ENCODE data around the gene MRGPRD. TPM values are rescaled to one million over a fixed set of nuclear protein-coding genes. Genes with fewer than 3 reads are reported as not detected.

MRGPRD gene
- total RNA-seq, 1 experiment from 2014 or later = not detected

DNA sequence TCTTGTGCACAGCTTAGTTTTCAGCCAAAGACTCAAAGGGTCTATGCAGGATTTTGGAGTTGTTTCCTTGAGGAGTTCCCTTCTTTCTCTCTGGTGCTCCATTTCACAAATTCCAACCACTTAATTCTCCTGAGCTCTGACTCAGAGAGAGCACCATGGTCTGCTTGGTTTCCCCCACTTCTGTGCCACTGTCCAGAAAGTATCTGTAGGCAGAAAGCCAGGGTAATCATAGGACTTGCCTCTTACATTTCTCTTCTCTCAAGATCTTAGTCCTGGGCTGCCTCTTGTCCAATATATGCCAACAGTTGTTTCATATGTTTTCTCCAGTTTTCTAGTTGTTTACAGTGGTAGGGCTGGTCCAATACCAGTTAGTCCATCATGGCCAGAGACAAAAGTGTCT lies 6.4 kb upstream of the MRGPRD start:
- H2AFZ ChIP-seq (ENCODE audit: low read depth, low read length, poor library complexity, severe bottlenecking) = no peak overlapping the region
- ATAC-seq (no peak), DNase-seq (ENCODE audit: low read depth, low spot score) (no peak)
- ChIA-PET CTCF (no interaction called here), POLR2A (no interaction called here), RAD21 (ENCODE audit: low non-redundant PET in 1 of 2, low total read pairs in 2 of 2, uncharacterized antibody in 2 of 2, unreplicated experiment in 2 of 2) (no interaction called here)
- no TSS peak for BruUV-seq (replicated peaks)
- no peaks in the 10 kb centered on the region for H3K79me2 ChIP-seq (ENCODE audit: insufficient read depth, low read length)
- no peak overlapping the region for H3K27ac ChIP-seq (ENCODE audit: low read depth, low read length)
- H3K9ac ChIP-seq (ENCODE audit: low read length) = no peak overlapping the region
- no peaks in the 10 kb centered on the region for H3K9me2 ChIP-seq (ENCODE audit: insufficient read depth)
- H3K4me1 ChIP-seq (ENCODE audit: control insufficient read depth in 1 of 2, insufficient read depth in 2 of 2, low read length in 2 of 2) = no peaks in the 10 kb centered on the region
- TF ChIP-seq MAX (IDR thresholded peaks at IDR 0.05) (no peak), YY1 (IDR thresholded peaks at IDR 0.05; ENCODE audit: extremely low read depth, insufficient replicate concordance, low read depth, low read length) (no peak), EGR1 (IDR thresholded peaks at IDR 0.05; ENCODE audit: low read depth) (no peak), CEBPB (IDR thresholded peaks at IDR 0.05; ENCODE audit: low read depth) (no peak), TCF7L2 (IDR thresholded peaks at IDR 0.05; ENCODE audit: borderline replicate concordance, extremely low read depth, insufficient read depth, insufficient read length) (no peak)
- H3K36me3 ChIP-seq (ENCODE audit: control insufficient read depth in 1 of 2, insufficient read depth in 2 of 2, low read length in 2 of 2) = no peaks in the 10 kb centered on the region
- H3K27me3 ChIP-seq (ENCODE audit: insufficient read depth, low read length) = no peaks in the 10 kb centered on the region
- H3K9me3 ChIP-seq (ENCODE audit: control insufficient read depth in 1 of 2, insufficient read depth in 1 of 2, low read depth in 1 of 2, low read length in 2 of 2) = peaks cover 0 to 2% of the 10 kb centered on the region in 2 experiments; a peak in 2 of 4 replicates
- no peaks in the 10 kb centered on the region for H4K20me1 ChIP-seq (ENCODE audit: insufficient read depth)
- no peak overlapping the region for H3K4me2 ChIP-seq (ENCODE audit: low read length)
- intact Hi-C loops (cut with micrococcal nuclease) = no loop called here
- no peak overlapping the region for H3K4me3 ChIP-seq (replicated peaks in 1 of 2; ENCODE audit: low read depth in 1 of 2, low read length in 2 of 2)

DNA sequence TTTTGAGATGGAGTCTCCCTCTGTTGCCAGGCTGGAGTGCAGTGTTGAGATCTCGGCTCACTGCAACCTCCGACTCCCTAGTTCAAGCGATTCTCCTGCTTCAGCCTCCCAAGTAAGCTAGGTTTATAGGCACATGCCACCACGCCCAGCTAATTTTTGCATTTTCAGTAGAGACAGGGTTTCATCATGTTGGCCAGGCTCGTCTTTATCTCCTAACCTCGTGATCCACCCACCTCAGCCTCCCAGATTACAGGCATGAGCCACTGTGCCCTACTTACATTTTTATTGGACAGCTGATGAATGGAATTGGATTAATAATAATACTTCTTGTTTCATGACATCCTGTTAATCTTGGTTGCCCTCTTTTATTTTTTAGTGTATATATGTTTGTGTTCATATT lies 3.0 kb upstream of the MRGPRD start:
- peaks cover 0 to 3% of the 10 kb centered on the region in 2 experiments; a peak in 2 of 4 replicates for H3K9me3 ChIP-seq (ENCODE audit: control insufficient read depth in 1 of 2, insufficient read depth in 1 of 2, low read depth in 1 of 2, low read length in 2 of 2)
- POLR2A ChIA-PET = no interaction called here
- no peak overlapping the region for H3K4me3 ChIP-seq (replicated peaks in 1 of 2; ENCODE audit: low read depth in 1 of 2, low read length in 2 of 2)
- BruUV-seq (replicated peaks) = no TSS peak
- RAD21 ChIA-PET (ENCODE audit: low non-redundant PET in 1 of 2, low total read pairs in 2 of 2, uncharacterized antibody in 2 of 2, unreplicated experiment in 2 of 2) = no interaction called here
- no peaks in the 10 kb centered on the region for H3K9me2 ChIP-seq (ENCODE audit: insufficient read depth)
- intact Hi-C loops (cut with micrococcal nuclease) = no loop called here
- no peaks in the 10 kb centered on the region for H3K79me2 ChIP-seq (ENCODE audit: insufficient read depth, low read length)
- no peak overlapping the region for H2AFZ ChIP-seq (ENCODE audit: low read depth, low read length, poor library complexity, severe bottlenecking)
- H3K9ac ChIP-seq (ENCODE audit: low read length) = no peak overlapping the region
- CTCF ChIA-PET = no interaction called here
- H3K4me1 ChIP-seq (ENCODE audit: control insufficient read depth in 1 of 2, insufficient read depth in 2 of 2, low read length in 2 of 2) = no peaks in the 10 kb centered on the region
- no peaks in the 10 kb centered on the region for H3K36me3 ChIP-seq (ENCODE audit: control insufficient read depth in 1 of 2, insufficient read depth in 2 of 2, low read length in 2 of 2)
- H3K4me2 ChIP-seq (ENCODE audit: low read length) = no peak overlapping the region
- no peaks in the 10 kb centered on the region for H3K27me3 ChIP-seq (ENCODE audit: insufficient read depth, low read length)
- H4K20me1 ChIP-seq (ENCODE audit: insufficient read depth) = no peaks in the 10 kb centered on the region
- ATAC-seq = no peak
- no peak overlapping the region for H3K27ac ChIP-seq (ENCODE audit: low read depth, low read length)
- DNase-seq (ENCODE audit: low read depth, low spot score) = no peak
- TF ChIP-seq ZNF274 (IDR thresholded peaks at IDR 0.05; ENCODE audit: low read depth, low read length) (no peak), TCF7L2 (IDR thresholded peaks at IDR 0.05; ENCODE audit: borderline replicate concordance, extremely low read depth, insufficient read depth, insufficient read length) (no peak), FOSL1 (IDR thresholded peaks at IDR 0.05; ENCODE audit: low read depth) (no peak), MAX (IDR thresholded peaks at IDR 0.05) (no peak), JUND (IDR thresholded peaks at IDR 0.05) (no peak), CBX3 (IDR thresholded peaks at IDR 0.05; ENCODE audit: low read depth) (no peak), EGR1 (IDR thresholded peaks at IDR 0.05; ENCODE audit: low read depth) (no peak), EZH2phosphoT487 (IDR thresholded peaks at IDR 0.05; ENCODE audit: borderline replicate concordance) (no peak), CEBPB (IDR thresholded peaks at IDR 0.05; ENCODE audit: low read depth) (no peak), SRF (IDR thresholded peaks at IDR 0.05; ENCODE audit: low read depth) (no peak), POLR2A (IDR thresholded peaks at IDR 0.05; ENCODE audit: borderline replicate concordance, extremely low read depth, insufficient read depth, insufficient read length) (no peak), ZFX (IDR thresholded peaks at IDR 0.05) (no peak), SIN3A (IDR thresholded peaks at IDR 0.05; ENCODE audit: low read depth) (no peak), CTCF (IDR thresholded peaks at IDR 0.05 in 2 of 3, conservative IDR thresholded peaks at IDR 0.05 in 1 of 3; ENCODE audit: borderline replicate concordance in 1 of 3, insufficient read depth in 1 of 3, low read depth in 2 of 3, low read length in 2 of 3) (no peak), ZBTB33 (IDR thresholded peaks at IDR 0.05; ENCODE audit: extremely low read depth, insufficient replicate concordance, low read length) (no peak), RAD21 (IDR thresholded peaks at IDR 0.05; ENCODE audit: low read depth) (no peak)
- TF ChIP-seq, protein P1, sequence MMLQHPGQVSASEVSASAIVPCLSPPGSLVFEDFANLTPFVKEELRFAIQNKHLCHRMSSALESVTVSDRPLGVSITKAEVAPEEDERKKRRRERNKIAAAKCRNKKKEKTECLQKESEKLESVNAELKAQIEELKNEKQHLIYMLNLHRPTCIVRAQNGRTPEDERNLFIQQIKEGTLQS (IDR thresholded peaks at IDR 0.05) = no peak

Data from HCT116 (cell line).